ENCODE measurements around the gene PRKD2.
A peak's percentile ranks its signal among the peaks of the same experiment; 100 is the strongest.

The PRKD2 gene

GRCh38 chr19:46755853-46756543 is 39.1 kb upstream of the PRKD2 start:
- Histone ChIP-seq H3K4me3 (ENCODE audit: low read length) (no peak overlapping the region), H4K20me1 (ENCODE audit: insufficient read depth, low read length) (no peaks in the 10 kb centered on the region), H3K27ac (ENCODE audit: low read length) (no peak overlapping the region), H3K9ac (ENCODE audit: low read length) (no peak overlapping the region), H3K4me1 (ENCODE audit: low read length) (peaks cover 8% of the 10 kb centered on the region), H3K36me3 (replicated peaks; ENCODE audit: low read depth, low read length) (peaks cover 6% of the 10 kb centered on the region), H2AFZ (ENCODE audit: low read depth, low read length) (no peak overlapping the region), H3K27me3 (ENCODE audit: low read depth, low read length) (no peaks in the 10 kb centered on the region), H3K9me3 (ENCODE audit: insufficient read depth, low read length) (no peaks in the 10 kb centered on the region), H3K79me2 (ENCODE audit: low read length) (no peaks in the 10 kb centered on the region), H3K4me2 (ENCODE audit: low read length) (no peak overlapping the region)
- no peak for TF ChIP-seq CTCF (IDR thresholded peaks at IDR 0.05; ENCODE audit: low read depth, low read length)
- no peak for TF ChIP-seq EZH2phosphoT487 (IDR thresholded peaks at IDR 0.05; ENCODE audit: low read depth)

- Histone ChIP-seq H3K4me1 (ENCODE audit: low read length) (peaks cover 8% of the 10 kb centered on the region), H3K9ac (ENCODE audit: low read length) (no peak overlapping the region), H3K79me2 (ENCODE audit: low read length) (no peaks in the 10 kb centered on the region), H4K20me1 (ENCODE audit: insufficient read depth, low read length) (no peaks in the 10 kb centered on the region), H3K9me3 (ENCODE audit: insufficient read depth, low read length) (no peaks in the 10 kb centered on the region), H3K4me2 (ENCODE audit: low read length) (no peak overlapping the region), H2AFZ (ENCODE audit: low read depth, low read length) (no peak overlapping the region), H3K4me3 (ENCODE audit: low read length) (no peak overlapping the region), H3K27me3 (ENCODE audit: low read depth, low read length) (no peaks in the 10 kb centered on the region), H3K27ac (ENCODE audit: low read length) (no peak overlapping the region), H3K36me3 (replicated peaks; ENCODE audit: low read depth, low read length) (peaks cover 6% of the 10 kb centered on the region)
- no peak for TF ChIP-seq EZH2phosphoT487 (IDR thresholded peaks at IDR 0.05; ENCODE audit: low read depth)
- no peak for TF ChIP-seq CTCF (IDR thresholded peaks at IDR 0.05; ENCODE audit: low read depth, low read length)
Observed at GRCh38 chr19:46755077-46755852, 38.4 kb upstream of the PRKD2 start.

GRCh38 chr19:46753420-46754155 is 36.7 kb upstream of the PRKD2 start:
- Histone ChIP-seq H3K4me1 (ENCODE audit: low read length) (peaks cover 8% of the 10 kb centered on the region), H3K9me3 (ENCODE audit: insufficient read depth, low read length) (no peaks in the 10 kb centered on the region), H4K20me1 (ENCODE audit: insufficient read depth, low read length) (no peaks in the 10 kb centered on the region), H3K27ac (ENCODE audit: low read length) (no peak overlapping the region), H3K79me2 (ENCODE audit: low read length) (no peaks in the 10 kb centered on the region), H3K9ac (ENCODE audit: low read length) (no peak overlapping the region), H3K4me3 (ENCODE audit: low read length) (no peak overlapping the region), H3K36me3 (replicated peaks; ENCODE audit: low read depth, low read length) (peaks cover 8% of the 10 kb centered on the region), H3K27me3 (ENCODE audit: low read depth, low read length) (no peaks in the 10 kb centered on the region), H2AFZ (ENCODE audit: low read depth, low read length) (no peak overlapping the region), H3K4me2 (ENCODE audit: low read length) (no peak overlapping the region)
- TF ChIP-seq CTCF (IDR thresholded peaks at IDR 0.05; ENCODE audit: low read depth, low read length): peak; percentile 80
- no peak for TF ChIP-seq EZH2phosphoT487 (IDR thresholded peaks at IDR 0.05; ENCODE audit: low read depth)

Data from OCI-LY3 (cell line).